SK-N-SH (cell line): ENCODE results near the gene SLC25A25. TPM values are rescaled to one million over a fixed set of nuclear protein-coding genes. Genes with fewer than 3 reads are reported as not detected.
"Not testable (repeated sequence)": the region's sequence is repeated elsewhere in the genome, so short reads cannot be mapped to it uniquely, and the experiment has no call there.

ENCODE experiments used
- CTCF ChIA-PET: fragments of 300-600, 350-600 bp; formaldehyde crosslinking; extraction: SDS; loops from one replicate; lab custom pipeline; 2021; lab: Yijun Ruan, JAX
- POLR2A ChIA-PET: fragments of 350-600 bp; sonication (Branson Sonifier 250); formaldehyde crosslinking; extraction: SDS; loops from one replicate; lab custom pipeline; 2020; ENCODE audit warnings: antibody characterized with exemption, inconsistent platforms; lab: Yijun Ruan, JAX
- DNase-seq: peaks from one replicate; pipeline ENCODE4 v3.0.0; 2012
- H2AFZ ChIP-seq: fragments of 200-600 bp; sonication (generic); 2 replicates; pipeline ENCODE4 v1.8.1; 2016; ENCODE audit warnings: antibody characterized with exemption, mild to moderate bottlenecking, low read depth
- H3F3A ChIP-seq: fragments of 200-600 bp; sonication (generic); replicated peaks from 2 replicates; pipeline ENCODE3; 2016; ENCODE audit warnings: antibody characterized with exemption, mild to moderate bottlenecking; ENCODE audit not compliant: insufficient read depth
- H3K27ac ChIP-seq, 2 experiments: fragments of 200-500 bp in 1 of 2; fragments of 200-600 bp in 1 of 2; sonication (Bioruptor generic) in 1 of 2; sonication (generic), shearing (Covaris generic) in 1 of 2; 2 replicates each; pipeline versions ENCODE4 v1.5.1 to v1.6.1; 2014 to 2016; ENCODE audit warnings: low read depth in 2 of 2, inconsistent platforms in 1 of 2, low read length in 1 of 2, mild to moderate bottlenecking in 1 of 2, mixed read lengths in 1 of 2
- H3K27me3 ChIP-seq: fragments of 200-600 bp; sonication (generic), shearing (Covaris generic); 2 replicates; pipeline ENCODE4 v1.6.1; 2016; ENCODE audit warnings: mixed run types; ENCODE audit not compliant: insufficient read depth
- H3K36me3 ChIP-seq, 2 experiments: fragments of 200-500 bp in 1 of 2; fragments of 200-600 bp in 1 of 2; sonication (Bioruptor generic) in 1 of 2; sonication (generic) in 1 of 2; replicated peaks in 1 of 2; 2 replicates each; pipeline versions ENCODE3 to v1.5.1; 2014 to 2016; ENCODE audit warnings: low read length in 1 of 2, mild to moderate bottlenecking in 1 of 2; ENCODE audit not compliant: insufficient read depth in 2 of 2, control insufficient read depth in 1 of 2
- H3K4me1 ChIP-seq, 2 experiments: fragments of 200-500 bp in 1 of 2; fragments of 200-600 bp in 1 of 2; sonication (Bioruptor generic) in 1 of 2; sonication (generic), shearing (Covaris generic) in 1 of 2; 2 replicates each; pipeline versions ENCODE4 v1.5.1 to v1.6.1; 2014 to 2016; ENCODE audit warnings: low read depth in 1 of 2, low read length in 1 of 2, mixed run types in 1 of 2; ENCODE audit not compliant: insufficient read depth in 2 of 2, control insufficient read depth in 1 of 2
- H3K4me2 ChIP-seq: fragments of 200-600 bp; sonication (generic), shearing (Covaris generic); 2 replicates; pipeline ENCODE4 v1.6.1; 2017; ENCODE audit warnings: mixed run types
- H3K4me3 ChIP-seq, 2 experiments: fragments of 200-500 bp in 1 of 2; fragments of 200-600 bp in 1 of 2; sonication (Bioruptor generic) in 1 of 2; sonication (generic), shearing (Covaris generic) in 1 of 2; 2 replicates each; pipeline versions ENCODE4 v1.5.1 to v1.8.1; 2014 to 2016; ENCODE audit warnings: low read depth in 2 of 2, inconsistent platforms in 1 of 2, low read length in 1 of 2, mild to moderate bottlenecking in 1 of 2, mixed read lengths in 1 of 2, moderate library complexity in 1 of 2
- H3K79me2 ChIP-seq: fragments of 200-600 bp; sonication (generic); 2 replicates; pipeline ENCODE4 v1.8.1; 2017; ENCODE audit warnings: mild to moderate bottlenecking; ENCODE audit not compliant: insufficient read depth
- H3K9ac ChIP-seq: fragments of 200-600 bp; sonication (generic); 2 replicates; pipeline ENCODE4 v1.6.1; 2017; ENCODE audit warnings: mixed run types
- H3K9me2 ChIP-seq: fragments of 200-600 bp; sonication (generic); 2 replicates; pipeline ENCODE4 v1.6.1; 2017; ENCODE audit warnings: mixed run types
- H3K9me3 ChIP-seq: fragments of 200-600 bp; sonication (generic); 2 replicates; pipeline ENCODE4 v1.6.1; 2017; ENCODE audit warnings: mixed run types, mild to moderate bottlenecking, moderate library complexity
- H4K20me1 ChIP-seq: fragments of 200-600 bp; sonication (generic); 2 replicates; pipeline ENCODE4 v1.6.1; 2017; ENCODE audit warnings: mild to moderate bottlenecking, mixed run types; ENCODE audit not compliant: insufficient read depth
- CHD2 ChIP-seq: fragments of 150-350 bp; IDR thresholded peaks from 2 replicates; pipeline ENCODE4 v1.6.1; 2018; ENCODE audit warnings: low read length; ENCODE audit not compliant: partially characterized antibody
- ELF1 ChIP-seq: IDR thresholded peaks from 2 replicates; pipeline ENCODE4 v1.4.0; 2012
- EP300 ChIP-seq, 2 experiments: IDR thresholded peaks; 2 replicates each; pipeline versions ENCODE4 v1.4.0 to v1.6.1; 2012; ENCODE audit warnings: borderline replicate concordance in 1 of 2, low read depth in 1 of 2, low read length in 1 of 2
- EZH2phosphoT487 ChIP-seq: fragments of 200-600 bp; sonication (generic); IDR thresholded peaks from 2 replicates; pipeline ENCODE4 v1.6.1; 2017; ENCODE audit warnings: low read depth, mixed run types, mild to moderate bottlenecking, antibody characterized with exemption, moderate library complexity, borderline replicate concordance
- FOXJ3 ChIP-seq: sonication (generic); formaldehyde crosslinking; IDR thresholded peaks from 2 replicates; pipeline ENCODE4 v1.5.1; 2020; ENCODE audit warnings: mild to moderate bottlenecking, missing genetic modification reagents
- FOXM1 ChIP-seq: IDR thresholded peaks from 2 replicates; pipeline ENCODE4 v1.4.0; 2012; ENCODE audit warnings: low read depth, mild to moderate bottlenecking
- GATA2 ChIP-seq: sonication (generic); formaldehyde crosslinking; IDR thresholded peaks from 2 replicates; pipeline ENCODE4 v1.5.0; 2020; ENCODE audit warnings: mild to moderate bottlenecking, missing genetic modification reagents
- NFIC ChIP-seq: IDR thresholded peaks from 2 replicates; pipeline ENCODE4 v1.4.0; 2012; ENCODE audit warnings: borderline replicate concordance
- NRF1 ChIP-seq: IDR thresholded peaks from 2 replicates; pipeline ENCODE4 v1.6.1; 2012; ENCODE audit warnings: low read depth, mild to moderate bottlenecking, low read length
- RCOR1 ChIP-seq: fragments of 150-350 bp; IDR thresholded peaks from 2 replicates; pipeline ENCODE4 v1.6.1; 2017; ENCODE audit warnings: antibody characterized with exemption, low read length
- TAF1 ChIP-seq: IDR thresholded peaks from 2 replicates; pipeline ENCODE4 v1.6.1; 2012; ENCODE audit warnings: low read depth, mild to moderate bottlenecking, low read length, moderate library complexity, borderline replicate concordance
- TEAD4 ChIP-seq: IDR thresholded peaks from 2 replicates; pipeline ENCODE4 v1.4.0; 2012; ENCODE audit warnings: mild to moderate bottlenecking, borderline replicate concordance; ENCODE audit not compliant: insufficient read depth
- WGBS: methylation state at CpG from one replicate; pipeline ENCODE4 v1.1.6; 2017; ENCODE audit warnings: low lambda C conversion rate; 5-methylcytosine and 5-hydroxymethylcytosine counted together
- polyA plus RNA-seq, 3 experiments: library from polyadenylated mRNA; depleted of rRNA; stranded (reverse); fragments of >200 nt; gene quantifications; 2 replicates each; pipeline ENCODE4 v1.2.3, GENCODE V29; 2012
- TF ChIP-seq, protein P1 (sequence below): fragments of 150-350 bp; IDR thresholded peaks from 2 replicates; pipeline ENCODE4 v1.6.1; 2016; ENCODE audit warnings: mild to moderate bottlenecking, low read depth, low read length
- TF ChIP-seq, protein P2 (sequence below): IDR thresholded peaks from 2 replicates; pipeline ENCODE4 v1.4.0; 2012; ENCODE audit warnings: low read depth
- TF ChIP-seq, protein P3 (sequence below): fragments of 200-600 bp; sonication (generic); IDR thresholded peaks from 2 replicates; pipeline ENCODE4 v1.6.1; 2017; ENCODE audit warnings: antibody characterized with exemption, mild to moderate bottlenecking, moderate library complexity

The SLC25A25 gene
- polyA plus RNA-seq, 1 of the 3 experiments (the other 2 are of a cell fraction): 12.1 TPM

DNA sequence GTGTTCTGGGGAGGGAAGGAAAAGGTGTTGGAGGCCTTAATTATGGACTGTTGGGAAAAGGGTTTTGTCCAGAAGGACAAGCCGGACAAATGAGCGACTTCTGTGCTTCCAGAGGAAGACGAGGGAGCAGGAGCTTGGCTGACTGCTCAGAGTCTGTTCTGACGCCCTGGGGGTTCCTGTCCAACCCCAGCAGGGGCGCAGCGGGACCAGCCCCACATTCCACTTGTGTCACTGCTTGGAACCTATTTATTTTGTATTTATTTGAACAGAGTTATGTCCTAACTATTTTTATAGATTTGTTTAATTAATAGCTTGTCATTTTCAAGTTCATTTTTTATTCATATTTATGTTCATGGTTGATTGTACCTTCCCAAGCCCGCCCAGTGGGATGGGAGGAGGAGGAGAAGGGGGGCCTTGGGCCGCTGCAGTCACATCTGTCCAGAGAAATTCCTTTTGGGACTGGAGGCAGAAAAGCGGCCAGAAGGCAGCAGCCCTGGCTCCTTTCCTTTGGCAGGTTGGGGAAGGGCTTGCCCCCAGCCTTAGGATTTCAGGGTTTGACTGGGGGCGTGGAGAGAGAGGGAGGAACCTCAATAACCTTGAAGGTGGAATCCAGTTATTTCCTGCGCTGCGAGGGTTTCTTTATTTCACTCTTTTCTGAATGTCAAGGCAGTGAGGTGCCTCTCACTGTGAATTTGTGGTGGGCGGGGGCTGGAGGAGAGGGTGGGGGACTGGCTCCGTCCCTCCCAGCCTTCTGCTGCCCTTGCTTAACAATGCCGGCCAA lies 40.4 kb downstream of the SLC25A25 start:
- no peaks in the 10 kb centered on the region for H3K9me3 ChIP-seq
- peaks cover 4% of the 10 kb centered on the region; the same call in 1 of the 2 replicates for H3K79me2 ChIP-seq
- H3K27me3 ChIP-seq: no peaks in the 10 kb centered on the region
- no peaks in the 10 kb centered on the region for H4K20me1 ChIP-seq
- peak; percentile 19 for DNase-seq
- peaks cover 0 to 6% of the 10 kb centered on the region in 2 experiments; a peak in 1 of 4 replicates for H3K4me1 ChIP-seq
- POLR2A ChIA-PET: interaction anchor here (0.6 to 1.7 kb wide), 3 partner anchors 14 to 50 kb away, joined by 3 to 5 read pairs (median 3); no protein-coding TSS in a partner anchor
- peaks cover 8% of the 10 kb centered on the region for H3F3A ChIP-seq
- TF ChIP-seq NFIC (no peak), EP300 (IDR thresholded peaks at IDR 0.05; ENCODE audit: borderline replicate concordance in 1 of 2, low read depth in 1 of 2, low read length in 1 of 2) (no peak), EZH2phosphoT487 (no peak), FOXM1 (no peak), ELF1 (no peak), NRF1 (no peak), GATA2 (CRISPR knock-in tag) (no peak), CHD2 (no peak), TEAD4 (no peak)
- TF ChIP-seq, protein P1, sequence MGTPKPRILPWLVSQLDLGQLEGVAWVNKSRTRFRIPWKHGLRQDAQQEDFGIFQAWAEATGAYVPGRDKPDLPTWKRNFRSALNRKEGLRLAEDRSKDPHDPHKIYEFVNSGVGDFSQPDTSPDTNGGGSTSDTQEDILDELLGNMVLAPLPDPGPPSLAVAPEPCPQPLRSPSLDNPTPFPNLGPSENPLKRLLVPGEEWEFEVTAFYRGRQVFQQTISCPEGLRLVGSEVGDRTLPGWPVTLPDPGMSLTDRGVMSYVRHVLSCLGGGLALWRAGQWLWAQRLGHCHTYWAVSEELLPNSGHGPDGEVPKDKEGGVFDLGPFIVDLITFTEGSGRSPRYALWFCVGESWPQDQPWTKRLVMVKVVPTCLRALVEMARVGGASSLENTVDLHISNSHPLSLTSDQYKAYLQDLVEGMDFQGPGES: no peak
- TF ChIP-seq, protein P2, sequence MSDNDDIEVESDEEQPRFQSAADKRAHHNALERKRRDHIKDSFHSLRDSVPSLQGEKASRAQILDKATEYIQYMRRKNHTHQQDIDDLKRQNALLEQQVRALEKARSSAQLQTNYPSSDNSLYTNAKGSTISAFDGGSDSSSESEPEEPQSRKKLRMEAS: no peak
- TF ChIP-seq, all 33 proteins: peak for 0
- CTCF ChIA-PET: interaction anchor here (1.0 to 18.8 kb wide), 3 partner anchors 7 to 153 kb away, joined by 3 to 246 read pairs (median 3); no protein-coding TSS in a partner anchor
- no peak overlapping the region for H3K4me2 ChIP-seq
- no peak overlapping the region for H3K9ac ChIP-seq
- H3K27ac ChIP-seq: no peak overlapping the region
- H3K9me2 ChIP-seq: no peaks in the 10 kb centered on the region
- 94% methylated on average over 15 of the region's 15 CpGs for WGBS
- no peak overlapping the region for H3K4me3 ChIP-seq
- no peak overlapping the region for H2AFZ ChIP-seq
- H3K36me3 ChIP-seq: peaks cover 21 to 41% of the 10 kb centered on the region in 2 experiments

DNA sequence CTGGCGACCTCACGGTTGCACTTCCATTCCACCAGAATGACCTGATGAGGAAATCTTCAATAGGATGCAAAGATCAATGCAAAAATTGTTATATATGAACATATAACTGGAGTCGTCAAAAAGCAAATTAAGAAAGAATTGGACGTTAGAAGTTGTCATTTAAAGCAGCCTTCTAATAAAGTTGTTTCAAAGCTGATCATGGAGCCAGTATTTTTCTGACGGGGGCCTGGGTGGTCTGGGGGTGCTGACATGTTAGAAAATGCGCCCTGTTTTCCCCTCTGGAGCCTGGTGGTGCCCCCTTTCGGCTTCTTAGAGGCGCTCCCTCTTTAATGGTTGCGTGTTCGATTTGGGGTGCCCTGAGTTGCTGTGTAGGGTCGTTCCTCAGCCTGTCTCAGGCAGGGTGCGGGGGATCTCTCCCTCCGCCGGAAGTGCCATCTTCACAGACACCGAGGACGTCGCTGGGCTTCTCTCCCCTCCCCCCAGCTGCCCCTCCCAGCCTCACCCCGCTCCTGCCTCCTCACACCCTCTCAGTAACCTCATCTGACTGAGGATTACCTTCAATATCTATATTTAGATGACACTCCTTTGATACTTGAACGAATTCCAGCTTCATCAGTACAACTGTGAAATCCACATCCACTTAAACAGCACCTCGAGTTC lies 41.1 kb downstream of the SLC25A25 start:
- no peak overlapping the region for H3K4me3 ChIP-seq
- DNase-seq: peak; percentile 24
- no peak overlapping the region for H2AFZ ChIP-seq
- WGBS: 85% methylated on average over 18 of the region's 20 CpGs
- POLR2A ChIA-PET: interaction anchor here (0.6 kb wide), 1 partner anchor 49 kb away, joined by 3 read pairs; no protein-coding TSS in a partner anchor
- peaks cover 4% of the 10 kb centered on the region; the same call in 1 of the 2 replicates for H3K79me2 ChIP-seq
- H3K9me3 ChIP-seq: no peaks in the 10 kb centered on the region
- H3K9ac ChIP-seq: no peak overlapping the region
- peaks cover 8% of the 10 kb centered on the region for H3F3A ChIP-seq
- no peaks in the 10 kb centered on the region for H3K9me2 ChIP-seq
- no peaks in the 10 kb centered on the region for H4K20me1 ChIP-seq
- peaks cover 0 to 3% of the 10 kb centered on the region in 2 experiments; a peak in 1 of 4 replicates for H3K4me1 ChIP-seq
- H3K27ac ChIP-seq: no peak overlapping the region
- CTCF ChIA-PET: interaction anchor here (1.0 to 18.8 kb wide), 5 partner anchors 6 to 165 kb away, joined by 3 to 246 read pairs (median 5); no protein-coding TSS in a partner anchor
- H3K36me3 ChIP-seq: peaks cover 21 to 34% of the 10 kb centered on the region in 2 experiments
- H3K4me2 ChIP-seq: no peak overlapping the region
- no peak for TF ChIP-seq FOXJ3 (CRISPR knock-in tag)
- TF ChIP-seq TEAD4: no peak
- TF ChIP-seq RCOR1: no peak
- no peak for TF ChIP-seq TAF1
- TF ChIP-seq, protein P3, sequence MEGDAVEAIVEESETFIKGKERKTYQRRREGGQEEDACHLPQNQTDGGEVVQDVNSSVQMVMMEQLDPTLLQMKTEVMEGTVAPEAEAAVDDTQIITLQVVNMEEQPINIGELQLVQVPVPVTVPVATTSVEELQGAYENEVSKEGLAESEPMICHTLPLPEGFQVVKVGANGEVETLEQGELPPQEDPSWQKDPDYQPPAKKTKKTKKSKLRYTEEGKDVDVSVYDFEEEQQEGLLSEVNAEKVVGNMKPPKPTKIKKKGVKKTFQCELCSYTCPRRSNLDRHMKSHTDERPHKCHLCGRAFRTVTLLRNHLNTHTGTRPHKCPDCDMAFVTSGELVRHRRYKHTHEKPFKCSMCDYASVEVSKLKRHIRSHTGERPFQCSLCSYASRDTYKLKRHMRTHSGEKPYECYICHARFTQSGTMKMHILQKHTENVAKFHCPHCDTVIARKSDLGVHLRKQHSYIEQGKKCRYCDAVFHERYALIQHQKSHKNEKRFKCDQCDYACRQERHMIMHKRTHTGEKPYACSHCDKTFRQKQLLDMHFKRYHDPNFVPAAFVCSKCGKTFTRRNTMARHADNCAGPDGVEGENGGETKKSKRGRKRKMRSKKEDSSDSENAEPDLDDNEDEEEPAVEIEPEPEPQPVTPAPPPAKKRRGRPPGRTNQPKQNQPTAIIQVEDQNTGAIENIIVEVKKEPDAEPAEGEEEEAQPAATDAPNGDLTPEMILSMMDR: no peak
- TF ChIP-seq GATA2 (CRISPR knock-in tag): no peak
- TF ChIP-seq NFIC: no peak
- TF ChIP-seq, all 33 proteins: peak for 0
- no peaks in the 10 kb centered on the region for H3K27me3 ChIP-seq

DNA sequence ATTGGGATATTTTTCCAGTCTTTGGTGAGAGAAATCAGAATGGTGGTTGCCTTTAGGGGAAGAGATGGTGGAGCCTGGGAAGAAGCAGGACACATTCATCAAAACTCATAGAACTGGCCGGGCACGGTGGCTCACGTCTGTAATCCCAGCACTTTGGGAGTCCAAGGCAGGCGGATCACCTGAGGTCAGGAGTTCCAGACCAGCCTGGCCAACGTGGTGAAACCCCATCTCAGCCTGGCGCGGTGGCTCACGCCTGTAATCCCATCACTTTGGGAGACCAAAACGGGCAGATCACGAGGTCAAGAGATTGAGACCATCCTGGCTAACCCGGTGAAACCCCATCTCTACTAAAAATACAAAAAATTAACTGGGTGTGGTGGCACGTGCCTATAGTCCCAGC lies 43.7 kb downstream of the SLC25A25 start:
- H3K4me3 ChIP-seq, H3K27ac ChIP-seq, H3K4me2 ChIP-seq, DNase-seq, POLR2A ChIA-PET, H3F3A ChIP-seq, H3K27me3 ChIP-seq, H3K4me1 ChIP-seq, H4K20me1 ChIP-seq, H3K79me2 ChIP-seq, H3K9me3 ChIP-seq, H3K9me2 ChIP-seq, H3K9ac ChIP-seq, H2AFZ ChIP-seq: not testable (repeated sequence)
- CTCF ChIA-PET: interaction anchor here (0.8 to 1.6 kb wide), 2 partner anchors 13 to 18 kb away, joined by 3 to 6 read pairs; no protein-coding TSS in a partner anchor
- WGBS: 96% methylated on average over 12 of the region's 12 CpGs
- peaks cover 15 to 19% of the 10 kb centered on the region in 2 experiments for H3K36me3 ChIP-seq
